HepG2 (cell line): Measurements from ENCODE around the gene NPHP1.

Source experiments
- DPF2 ChIP-seq: sonication (generic); formaldehyde crosslinking; IDR thresholded peaks from 2 replicates; pipeline ENCODE4 v1.4.0; 2020; ENCODE audit warnings: mild to moderate bottlenecking, low read depth, missing genetic modification reagents, borderline replicate concordance
- EP300 ChIP-seq, 3 experiments: sonication (generic) in 1 of 3; formaldehyde crosslinking in 1 of 3; IDR thresholded peaks; 2 replicates each; pipeline versions ENCODE4 v1.5.1 to v1.6.1; 2011 to 2020; ENCODE audit warnings: low read depth in 2 of 3, low read length in 2 of 3, borderline replicate concordance in 1 of 3, improper control_type of control experiment in 1 of 3, mild to moderate bottlenecking in 1 of 3, missing genetic modification reagents in 1 of 3, moderate library complexity in 1 of 3
- FOXM1 ChIP-seq: sonication (generic); formaldehyde crosslinking; IDR thresholded peaks from 2 replicates; pipeline ENCODE4 v1.5.0; 2020; ENCODE audit warnings: missing genetic modification reagents
- GPBP1L1 ChIP-seq: sonication (generic); formaldehyde crosslinking; IDR thresholded peaks from 2 replicates; pipeline ENCODE4 v1.5.0; 2020; ENCODE audit warnings: mild to moderate bottlenecking, missing genetic modification reagents
- MYNN ChIP-seq: sonication (generic); formaldehyde crosslinking; IDR thresholded peaks from 2 replicates; pipeline ENCODE4 v1.4.0; 2020; ENCODE audit warnings: mild to moderate bottlenecking, low read depth, missing genetic modification reagents
- NBN ChIP-seq: fragments of 450-650 bp; conservative IDR thresholded peaks from 2 replicates; pipeline ENCODE4 v1.6.1; 2017
- PTBP1 ChIP-seq: fragments of 200-400 bp; formaldehyde crosslinking; IDR thresholded peaks from 2 replicates; pipeline ENCODE4 v1.6.1; 2018; ENCODE audit warnings: low read length, low read depth; ENCODE audit not compliant: poor library complexity, severe bottlenecking
- ZNF30 ChIP-seq: sonication (generic); formaldehyde crosslinking; IDR thresholded peaks from 2 replicates; pipeline ENCODE4 v1.5.0; 2020; ENCODE audit warnings: mild to moderate bottlenecking, missing genetic modification reagents
- TF ChIP-seq, protein P1 (sequence below): sonication (generic); formaldehyde crosslinking; IDR thresholded peaks from 2 replicates; pipeline ENCODE4 v1.5.0; 2020; ENCODE audit warnings: mild to moderate bottlenecking, missing genetic modification reagents, moderate library complexity
- TF ChIP-seq, protein P2 (sequence below), 2 experiments: fragments of 450-650 bp in 1 of 2; sonication (generic) in 1 of 2; formaldehyde crosslinking; IDR thresholded peaks; 2 replicates each; pipeline versions ENCODE4 v1.5.0 to v1.8.0; 2020 to 2022; ENCODE audit warnings: mild to moderate bottlenecking in 1 of 2, missing genetic modification reagents in 1 of 2

DNA sequence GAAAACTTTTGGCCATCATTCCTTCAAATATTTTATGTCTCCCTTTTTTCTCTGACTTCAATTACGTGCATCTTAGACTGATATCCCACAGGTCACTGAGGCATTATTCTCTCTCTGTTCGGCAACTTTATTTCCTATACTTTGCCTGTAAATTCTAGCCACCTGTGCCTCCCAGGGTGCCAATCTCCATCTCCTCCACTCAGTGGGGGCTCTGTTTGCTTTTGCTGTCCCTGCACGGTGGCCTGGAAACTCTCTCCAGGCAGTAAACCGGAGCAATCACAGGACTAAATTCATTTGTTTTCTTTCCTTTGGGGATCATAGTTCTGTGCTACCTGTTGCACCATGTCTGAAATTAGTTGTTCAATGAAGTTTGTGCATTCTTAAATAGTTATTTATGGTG lies 17.1 kb upstream of the NPHP1 start:
- TF ChIP-seq PTBP1 (no peak), GPBP1L1 (no peak), FOXM1 (CRISPR knock-in tag) (no peak), ZNF30 (no peak), DPF2 (CRISPR knock-in tag) (no peak), NBN (no peak), MYNN (CRISPR knock-in tag) (no peak), EP300 (IDR thresholded peaks at IDR 0.05; ENCODE audit: low read depth in 2 of 2, low read length in 2 of 2) (no peak), EP300 (CRISPR knock-in tag; IDR thresholded peaks at IDR 0.05; ENCODE audit: borderline replicate concordance) (no peak)
- TF ChIP-seq, protein P1, sequence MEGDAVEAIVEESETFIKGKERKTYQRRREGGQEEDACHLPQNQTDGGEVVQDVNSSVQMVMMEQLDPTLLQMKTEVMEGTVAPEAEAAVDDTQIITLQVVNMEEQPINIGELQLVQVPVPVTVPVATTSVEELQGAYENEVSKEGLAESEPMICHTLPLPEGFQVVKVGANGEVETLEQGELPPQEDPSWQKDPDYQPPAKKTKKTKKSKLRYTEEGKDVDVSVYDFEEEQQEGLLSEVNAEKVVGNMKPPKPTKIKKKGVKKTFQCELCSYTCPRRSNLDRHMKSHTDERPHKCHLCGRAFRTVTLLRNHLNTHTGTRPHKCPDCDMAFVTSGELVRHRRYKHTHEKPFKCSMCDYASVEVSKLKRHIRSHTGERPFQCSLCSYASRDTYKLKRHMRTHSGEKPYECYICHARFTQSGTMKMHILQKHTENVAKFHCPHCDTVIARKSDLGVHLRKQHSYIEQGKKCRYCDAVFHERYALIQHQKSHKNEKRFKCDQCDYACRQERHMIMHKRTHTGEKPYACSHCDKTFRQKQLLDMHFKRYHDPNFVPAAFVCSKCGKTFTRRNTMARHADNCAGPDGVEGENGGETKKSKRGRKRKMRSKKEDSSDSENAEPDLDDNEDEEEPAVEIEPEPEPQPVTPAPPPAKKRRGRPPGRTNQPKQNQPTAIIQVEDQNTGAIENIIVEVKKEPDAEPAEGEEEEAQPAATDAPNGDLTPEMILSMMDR (CRISPR knock-in tag) = no peak
- TF ChIP-seq, protein P2, sequence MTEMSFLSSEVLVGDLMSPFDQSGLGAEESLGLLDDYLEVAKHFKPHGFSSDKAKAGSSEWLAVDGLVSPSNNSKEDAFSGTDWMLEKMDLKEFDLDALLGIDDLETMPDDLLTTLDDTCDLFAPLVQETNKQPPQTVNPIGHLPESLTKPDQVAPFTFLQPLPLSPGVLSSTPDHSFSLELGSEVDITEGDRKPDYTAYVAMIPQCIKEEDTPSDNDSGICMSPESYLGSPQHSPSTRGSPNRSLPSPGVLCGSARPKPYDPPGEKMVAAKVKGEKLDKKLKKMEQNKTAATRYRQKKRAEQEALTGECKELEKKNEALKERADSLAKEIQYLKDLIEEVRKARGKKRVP (CRISPR knock-in tag; IDR thresholded peaks at IDR 0.05) = no peak
